HG02759 (cell line): ENCODE results near the gene QRFP.

ENCODE experiments used
- ATAC-seq: cut with Tn5 transposase; IDR thresholded peaks from one replicate; pipeline ENCODE4 v1.9.1; 2021; ENCODE audit warnings: mild to moderate bottlenecking, moderate library complexity; ENCODE audit not compliant: unreplicated experiment

QRFP gene

DNA sequence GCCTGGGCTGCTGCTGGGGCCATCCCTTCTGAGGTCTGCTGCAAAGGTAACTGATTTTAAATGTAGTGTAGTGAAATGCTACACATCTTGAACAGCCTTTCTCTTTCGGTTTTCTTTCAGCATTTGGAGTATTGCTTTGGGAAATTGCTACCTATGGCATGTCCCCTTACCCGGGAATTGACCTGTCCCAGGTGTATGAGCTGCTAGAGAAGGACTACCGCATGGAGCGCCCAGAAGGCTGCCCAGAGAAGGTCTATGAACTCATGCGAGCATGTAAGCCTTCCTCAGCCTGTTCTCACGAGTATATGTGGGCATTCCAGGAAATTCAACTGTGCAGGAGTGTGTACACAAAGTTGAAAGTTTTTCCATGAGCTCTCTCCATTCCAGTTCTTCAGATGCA, 18.3 kb downstream of the QRFP start:
- no peak for ATAC-seq

DNA sequence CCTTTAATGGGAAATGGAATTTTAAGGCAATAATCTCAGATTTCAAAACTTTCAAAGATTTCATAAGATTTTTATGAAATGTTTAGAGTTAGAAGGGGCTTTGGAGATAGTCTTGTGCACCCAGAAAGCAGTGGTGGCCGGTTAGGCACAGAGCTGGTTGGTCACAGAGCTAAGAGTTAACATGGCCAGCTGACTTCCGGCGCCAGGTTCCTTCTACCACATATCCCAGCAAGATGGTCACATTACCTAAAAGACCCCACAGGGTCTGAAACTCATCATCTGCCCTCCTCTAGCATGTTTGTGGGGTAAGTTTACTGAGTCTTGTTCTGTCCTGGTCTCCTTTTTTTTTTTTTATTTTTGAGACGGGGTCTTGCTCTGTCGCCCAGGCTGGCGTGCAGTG, 19.3 kb downstream of the QRFP start:
- no peak for ATAC-seq

GRCh38 chr9:130874783-130875182, 21.8 kb downstream of the QRFP start:
- no peak for ATAC-seq

GRCh38 chr9:130873966-130874365, 22.6 kb downstream of the QRFP start:
- no peak for ATAC-seq

- ATAC-seq: no peak
Measured at GRCh38 chr9:130872912-130873503, 23.6 kb downstream of the QRFP start.

DNA sequence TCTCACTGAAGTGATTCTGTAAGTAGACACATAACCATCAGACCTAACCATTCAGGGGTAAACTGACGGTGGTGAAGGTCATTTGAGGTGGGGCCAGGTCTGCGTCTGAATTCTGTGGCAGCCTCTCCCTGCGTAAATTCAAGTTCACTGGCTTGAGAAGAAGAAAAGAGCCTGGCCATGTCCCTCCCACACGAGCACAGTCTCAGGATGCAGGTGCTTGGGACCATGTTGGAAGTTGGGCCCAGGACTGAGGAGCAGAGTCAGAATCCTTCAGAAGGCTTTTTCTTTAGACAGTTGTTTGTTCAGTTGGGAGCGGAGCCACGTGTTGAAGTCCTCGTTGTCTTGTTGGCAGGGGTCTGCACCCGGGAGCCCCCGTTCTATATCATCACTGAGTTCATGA, 24.1 kb downstream of the QRFP start:
- no peak for ATAC-seq

GRCh38 chr9:130872093-130872492, 24.5 kb downstream of the QRFP start:
- ATAC-seq: no peak

GRCh38 chr9:130871395-130872062, 25.1 kb downstream of the QRFP start:
- no peak for ATAC-seq

GRCh38 chr9:130870491-130871381, 25.9 kb downstream of the QRFP start:
- ATAC-seq: no peak

- ATAC-seq: no peak
Measured at GRCh38 chr9:130869250-130869649, 27.4 kb downstream of the QRFP start.

- ATAC-seq: no peak
Measured at GRCh38 chr9:130868230-130868629, 28.4 kb downstream of the QRFP start.

DNA sequence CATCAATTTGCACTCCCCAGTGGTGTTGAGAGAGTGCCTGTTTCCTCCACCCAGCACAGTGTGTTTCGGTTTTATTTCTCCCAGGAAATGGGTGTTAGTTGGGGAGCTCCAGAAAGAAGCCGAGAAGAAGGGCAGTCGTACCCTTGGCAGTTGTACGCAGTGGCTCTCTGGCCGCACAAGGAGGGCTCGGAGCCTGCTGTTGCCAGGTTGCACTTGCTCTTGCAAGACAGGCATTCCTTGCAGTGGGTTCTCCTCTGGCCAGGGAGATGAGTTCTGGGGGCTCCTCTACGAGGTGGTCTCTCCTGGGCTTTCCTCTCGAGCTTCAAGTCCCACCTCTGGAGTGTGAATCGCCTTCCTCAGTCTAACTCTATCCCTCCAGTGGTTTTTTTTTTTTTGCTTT, 29.1 kb downstream of the QRFP start:
- no peak for ATAC-seq

- ATAC-seq: no peak
Measured at GRCh38 chr9:130866474-130866965, 30.1 kb downstream of the QRFP start.

DNA sequence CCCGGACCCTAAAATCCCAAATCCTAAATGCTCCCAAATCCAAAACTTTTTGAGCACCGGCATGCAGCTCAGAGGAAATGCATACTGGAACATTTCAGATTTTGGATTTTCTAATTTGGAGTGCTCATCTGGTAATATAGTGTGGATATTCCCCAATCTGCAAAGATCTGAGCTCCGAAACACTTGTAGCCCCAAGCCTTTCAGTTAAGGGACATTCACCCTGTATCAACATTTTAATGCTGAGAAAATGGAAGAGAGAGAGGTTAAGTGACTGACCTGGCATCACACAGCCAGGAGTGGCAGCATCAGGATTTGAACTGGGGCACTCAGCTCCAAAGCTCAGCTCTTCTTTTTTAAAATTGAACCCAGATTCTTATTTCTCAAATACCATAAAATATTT, 30.7 kb downstream of the QRFP start:
- ATAC-seq: no peak

- no peak for ATAC-seq
Measured at GRCh38 chr9:130864541-130864940, 32.1 kb downstream of the QRFP start.

- no peak for ATAC-seq
Measured at GRCh38 chr9:130862747-130863146, 33.9 kb downstream of the QRFP start.

- no peak for ATAC-seq
Measured at GRCh38 chr9:130862217-130862616, 34.4 kb downstream of the QRFP start.

DNA sequence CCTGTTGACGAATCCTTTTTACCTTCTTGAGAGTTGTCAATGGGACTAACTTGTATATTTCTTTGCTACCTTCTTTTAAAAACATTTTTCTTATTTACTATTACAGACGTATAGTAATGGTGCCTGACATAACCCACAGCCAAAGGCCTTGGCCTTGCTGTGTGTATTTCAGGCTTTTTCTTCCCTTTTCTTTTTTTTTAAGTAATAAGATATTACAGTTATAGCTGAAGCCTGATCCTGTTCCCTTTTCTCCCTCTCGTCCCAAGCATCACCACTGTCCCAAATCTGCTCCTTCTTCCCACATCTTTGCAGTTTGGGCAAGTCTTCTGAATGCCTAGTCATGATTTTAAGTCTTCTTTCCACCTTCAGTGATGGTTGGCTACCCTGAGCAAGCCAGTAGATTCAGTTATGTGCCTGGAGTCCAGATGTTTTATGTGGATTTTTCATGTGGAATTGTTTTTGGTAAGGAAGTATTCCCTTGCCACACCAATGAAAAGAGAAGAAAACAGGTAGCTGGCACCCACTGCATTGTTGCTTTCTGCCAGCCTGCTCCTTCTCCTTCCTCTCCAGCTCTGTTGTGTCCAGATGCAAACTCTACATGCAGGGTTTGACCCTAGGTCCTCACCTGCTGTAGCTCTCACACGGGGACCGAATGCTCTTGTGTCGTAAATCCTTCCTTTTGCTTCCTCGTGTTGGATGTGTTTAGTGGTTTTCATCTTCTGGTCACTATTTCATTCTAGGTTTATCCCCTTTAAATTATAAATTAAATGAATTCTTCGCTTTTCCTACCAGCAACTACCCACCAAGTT, 35.0 kb downstream of the QRFP start:
- no peak for ATAC-seq

GRCh38 chr9:130860458-130861316, 35.9 kb downstream of the QRFP start:
- ATAC-seq: no peak
